GM12878 (cell line): ENCODE data around the gene CCDC127. TPM values are rescaled to one million over a fixed set of nuclear protein-coding genes. Genes with fewer than 3 reads are reported as not detected.
"Not testable (repeated sequence)": the region's sequence is repeated elsewhere in the genome, so short reads cannot be mapped to it uniquely, and the experiment has no call there.

Source experiments
- ATAC-seq: fragments of 200-7000 bp; cut with Tn5 transposase; 3 replicates; pipeline ENCODE4 v1.9.1; 2020; ENCODE audit warnings: mild to moderate bottlenecking, moderate library complexity
- Bru-seq: library from RNA; stranded (reverse); fragments of 400-500 nt; gene quantifications from one replicate; lab custom pipeline; 2021; lab: Mats Ljungman, UMichigan
- BruChase-seq, 2 experiments: library from RNA; stranded (reverse); fragments of 400-500 nt; gene quantifications; one replicate each; lab custom pipeline; 2021; lab: Mats Ljungman, UMichigan
- BruUV-seq: library from RNA; stranded (reverse); fragments of 400-500 nt; replicated peaks from 2 replicates; lab custom pipeline; 2021; lab: Mats Ljungman, UMichigan
- CTCF ChIA-PET: fragments of 300-600 bp; sonication (Branson Sonifier 250); formaldehyde crosslinking; extraction: SDS; loops from one replicate; lab custom pipeline; 2021; ENCODE audit warnings: inconsistent platforms; lab: Yijun Ruan, JAX
- POLR2A ChIA-PET: fragments of 350-600 bp; formaldehyde crosslinking; extraction: SDS; loops from one replicate; lab custom pipeline; 2021; ENCODE audit warnings: inconsistent platforms; lab: Charles Lee
- RAD21 ChIA-PET: fragments of 300-600 bp; sonication (Branson Sonifier 250); formaldehyde crosslinking; loops from one replicate; lab custom pipeline; 2023; ENCODE audit warnings: antibody characterized with exemption; ENCODE audit not compliant: unreplicated experiment; lab: Charles Lee
- SMC1A ChIA-PET: fragments of 300-600 bp; sonication (Branson Sonifier 250); formaldehyde crosslinking; loops from one replicate; lab custom pipeline; 2023; ENCODE audit not compliant: unreplicated experiment, uncharacterized antibody; lab: Charles Lee
- DNase-seq: peaks from one replicate; pipeline ENCODE4 v3.0.0-alpha.2; 2011; ENCODE audit warnings: low read depth, low spot score
- FAIRE-seq: peaks from 3 replicates; lab custom pipeline; 2011; peaks lifted over from hg19 to GRCh38; lab: Jason Lieb, UNC
- H2AFZ ChIP-seq: 2 replicates; pipeline ENCODE4 v1.6.0; 2011; ENCODE audit warnings: low read depth, low read length, control low read depth; ENCODE audit not compliant: control insufficient read depth
- H3K27ac ChIP-seq: 2 replicates; pipeline ENCODE4 v1.5.1; 2011; ENCODE audit warnings: control low read depth; ENCODE audit not compliant: control insufficient read depth, insufficient read depth
- H3K27me3 ChIP-seq, 2 experiments: replicated peaks in 1 of 2; 2 replicates each; pipeline versions ENCODE4 v1.6.0 to v1.6.1; 2011; ENCODE audit warnings: low read length in 1 of 2; ENCODE audit not compliant: control insufficient read depth in 2 of 2, insufficient read depth in 2 of 2
- H3K36me3 ChIP-seq, 2 experiments: 2 replicates each; pipeline ENCODE4 v1.5.1; 2011; ENCODE audit warnings: low read length in 1 of 2; ENCODE audit not compliant: control insufficient read depth in 2 of 2, insufficient read depth in 2 of 2
- H3K4me1 ChIP-seq: 2 replicates; pipeline ENCODE4 v1.6.1; 2011; ENCODE audit warnings: mild to moderate bottlenecking, low read length, moderate library complexity, mixed read lengths; ENCODE audit not compliant: control insufficient read depth, insufficient read depth
- H3K4me2 ChIP-seq: 2 replicates; pipeline ENCODE4 v1.6.0; 2011; ENCODE audit warnings: control low read depth; ENCODE audit not compliant: control insufficient read depth, insufficient read depth
- H3K4me3 ChIP-seq: fragments of 200-600 bp; sonication (generic); 2 replicates; pipeline ENCODE4 v1.5.1; 2016
- H3K79me2 ChIP-seq: 2 replicates; pipeline ENCODE4 v1.6.0; 2011; ENCODE audit warnings: low read length; ENCODE audit not compliant: control insufficient read depth, insufficient read depth
- H3K9ac ChIP-seq: 2 replicates; pipeline ENCODE4 v1.8.0; 2011; ENCODE audit warnings: low read length, control low read depth, mixed read lengths; ENCODE audit not compliant: control insufficient read depth, insufficient read depth
- H3K9me3 ChIP-seq: replicated peaks from 3 replicates; pipeline ENCODE4 v1.5.1; 2011; ENCODE audit warnings: mild to moderate bottlenecking, low read length; ENCODE audit not compliant: control insufficient read depth, insufficient read depth
- H4K20me1 ChIP-seq: 2 replicates; pipeline ENCODE4 v1.6.0; 2011; ENCODE audit not compliant: control insufficient read depth, insufficient read depth
- BHLHE40 ChIP-seq, 2 experiments: fragments of 450-650 bp in 1 of 2; IDR thresholded peaks; 2 replicates each; pipeline ENCODE4 v1.6.1; 2011 to 2017; ENCODE audit warnings: low read depth in 2 of 2, borderline replicate concordance in 1 of 2, improper control_type of control experiment in 1 of 2, low read length in 1 of 2, mild to moderate bottlenecking in 1 of 2
- CHD2 ChIP-seq: IDR thresholded peaks from 2 replicates; pipeline ENCODE4 v1.6.1; 2011; ENCODE audit warnings: low read depth, low read length, improper control_type of control experiment, borderline replicate concordance
- EGR1 ChIP-seq, 2 experiments: IDR thresholded peaks; 1 replicate in 1 of 2; 2 replicates in 1 of 2; pipeline ENCODE4 v1.6.1; 2011 to 2012; ENCODE audit warnings: low read depth in 2 of 2, low read length in 2 of 2, borderline replicate concordance in 1 of 2, mild to moderate bottlenecking in 1 of 2, moderate library complexity in 1 of 2
- NBN ChIP-seq: fragments of 450-650 bp; IDR thresholded peaks from 2 replicates; pipeline ENCODE4 v1.6.1; 2016
- NKRF ChIP-seq: fragments of 450-650 bp; conservative IDR thresholded peaks from 2 replicates; pipeline ENCODE4 v1.6.1; 2017; ENCODE audit warnings: mild to moderate bottlenecking, moderate library complexity
- NR2C1 ChIP-seq: fragments of 450-650 bp; IDR thresholded peaks from 2 replicates; pipeline ENCODE4 v1.6.1; 2017; ENCODE audit warnings: antibody characterized with exemption, mild to moderate bottlenecking, moderate library complexity
- RB1 ChIP-seq: fragments of 450-650 bp; formaldehyde crosslinking; IDR thresholded peaks from 2 replicates; pipeline ENCODE4 v1.6.1; 2017; ENCODE audit warnings: mild to moderate bottlenecking, borderline replicate concordance
- SMAD5 ChIP-seq: IDR thresholded peaks from 2 replicates; pipeline ENCODE4 v1.6.1; 2016; ENCODE audit warnings: antibody characterized with exemption, low read depth
- SMARCA5 ChIP-seq: fragments of 450-650 bp; IDR thresholded peaks from 2 replicates; pipeline ENCODE4 v1.6.1; 2017; ENCODE audit warnings: mild to moderate bottlenecking
- TAF1 ChIP-seq: IDR thresholded peaks from 2 replicates; pipeline ENCODE4 v1.6.1; 2011; ENCODE audit warnings: mild to moderate bottlenecking, low read depth, low read length, borderline replicate concordance
- YY1 ChIP-seq: IDR thresholded peaks from 2 replicates; pipeline ENCODE4 v1.6.1; 2011; ENCODE audit warnings: low read depth, mild to moderate bottlenecking, low read length
- ZNF207 ChIP-seq: fragments of 450-650 bp; IDR thresholded peaks from 2 replicates; pipeline ENCODE4 v1.6.1; 2014; ENCODE audit warnings: antibody characterized with exemption, mild to moderate bottlenecking, borderline replicate concordance
- WGBS: methylation state at CpG from one replicate; pipeline ENCODE4 v1.1.6; 2016; ENCODE audit warnings: low lambda C conversion rate; ENCODE audit not compliant: insufficient replicate concordance, insufficient coverage; ENCODE audit errors: missing lambda C conversion rate; 5-methylcytosine and 5-hydroxymethylcytosine counted together
- in situ Hi-C: fragments of 300-500 bp; cut with MboI; formaldehyde crosslinking; loops from 9 replicates; pipeline ENCODE4 v1.14.3; 2018; ENCODE audit warnings: mixed read lengths
- intact Hi-C: fragments of 100-400 bp; cut with micrococcal nuclease; formaldehyde crosslinking; loops from one replicate; pipeline ENCODE4 v1.14.2; 2022; ENCODE audit not compliant: unreplicated experiment
- long read RNA-seq, 2 experiments: library from polyadenylated mRNA; unstranded; transcript quantifications; one replicate each; pipeline ENCODE4 v2.0.0, GENCODE V29; 2019 to 2020
- polyA minus RNA-seq, 3 experiments: library from RNA; depleted of rRNA, polyadenylated mRNA; stranded (reverse); fragments of >200 nt; gene quantifications; 2 replicates each; pipeline ENCODE4 v1.2.3, GENCODE V29; 2011
- polyA plus RNA-seq, 11 experiments: library from polyadenylated mRNA; depleted of rRNA in 4 of 11; unstranded in 6 of 11; stranded (reverse) in 5 of 11; fragments of >200 nt; fragmentation: Nextera tagmentation in 4 of 11; fragmentation: Illumina TruSeq in 1 of 11; extraction: Ambion mirVana in 4 of 11; extraction: Trizol in 1 of 11; gene quantifications; 1 replicate in 1 of 11; 2 replicates in 10 of 11; pipeline versions ENCODE4 v1.2.1 to v1.2.3, GENCODE V29; 2011 to 2016; ENCODE audit warnings: inconsistent platforms in 2 of 11, missing spikeins in 2 of 11, low read depth in 1 of 11
- total RNA-seq, 4 experiments: library from RNA; depleted of rRNA in 3 of 4; stranded (reverse); fragments of >200 nt in 3 of 4; fragmentation: Illumina TruSeq in 1 of 4; extraction: Trizol in 1 of 4; gene quantifications; 2 replicates each; pipeline versions ENCODE4 v1.2.1 to v1.2.3, GENCODE V29; 2013 to 2021

The CCDC127 gene, protein sequence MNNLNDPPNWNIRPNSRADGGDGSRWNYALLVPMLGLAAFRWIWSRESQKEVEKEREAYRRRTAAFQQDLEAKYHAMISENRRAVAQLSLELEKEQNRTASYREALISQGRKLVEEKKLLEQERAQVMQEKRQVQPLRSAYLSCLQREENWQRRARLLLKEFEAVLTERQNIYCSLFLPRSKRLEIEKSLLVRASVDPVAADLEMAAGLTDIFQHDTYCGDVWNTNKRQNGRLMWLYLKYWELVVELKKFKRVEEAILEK
- total RNA-seq (2013; cell fraction: nucleolus; rRNA removed), result 7.6 and 9.0 TPM in 2 replicates
- total RNA-seq (2014; rRNA removed) (2.3 and 3.4 TPM in 2 replicates), total RNA-seq (2014; rRNA removed; fragmentation: Illumina TruSeq; extraction: Trizol) (1.9 and 2.1 TPM in 2 replicates), total RNA-seq (2021) (2.9 and 4.1 TPM in 2 replicates), polyA plus RNA-seq (2011; rRNA removed) (2.1 and 2.2 TPM in 2 replicates), polyA plus RNA-seq (2014; fragmentation: Illumina TruSeq; extraction: Trizol) (1.4 and 1.9 TPM in 2 replicates), polyA plus RNA-seq (2014; fragmentation: Nextera tagmentation; extraction: Ambion mirVana) (1 to 10 TPM; 2.8 to 3.8 TPM), polyA plus RNA-seq (2014; rRNA removed) (2.2 and 3.7 TPM in 2 replicates), polyA plus RNA-seq (2016; fragmentation: Nextera tagmentation; extraction: Ambion mirVana) (1 to 10 TPM; 6.5 to 6.9 TPM), polyA minus RNA-seq (2011; rRNA and poly(A)+ RNA removed) (2.3 and 2.4 TPM in 2 replicates), Bru-seq, nascent RNA (percentile 66 among the genes with signal in this experiment), BruChase-seq, experiment 1, labeled RNA remaining after a 6-hour chase (percentile 63 among the genes with signal in this experiment), BruChase-seq, experiment 2, labeled RNA remaining after a 2-hour chase (percentile 74 among the genes with signal in this experiment)
- 1.2 TPM for polyA plus RNA-seq (2011; ENCODE audit: low read depth)
- polyA plus RNA-seq (2011; cell fraction: cytosol; rRNA removed), result 2.0 TPM in 2 replicates
- polyA plus RNA-seq (2011; cell fraction: nucleus; rRNA removed), result 2.6 and 2.9 TPM in 2 replicates
- polyA plus RNA-seq (2012), result 2.5 and 3.4 TPM in 2 replicates
- polyA minus RNA-seq (2011; cell fraction: cytosol; rRNA and poly(A)+ RNA removed), result 0.94 and 1.2 TPM in 2 replicates
- 4.2 and 8.7 TPM in 2 replicates for polyA minus RNA-seq (2011; cell fraction: nucleus; rRNA and poly(A)+ RNA removed)
- long read RNA-seq, experiment 1, full-length matches to known transcripts, result 7 of 7 reads
- long read RNA-seq, experiment 1, partial matches to known transcripts, result 0 of 7 reads
- long read RNA-seq, experiment 1, other reads (novel, unspliced or antisense), result 0 of 7 reads
- long read RNA-seq, experiment 2, full-length matches to known transcripts, result 72 of 77 reads
- long read RNA-seq, experiment 2, partial matches to known transcripts, result 0 of 77 reads
- long read RNA-seq, experiment 2, other reads (novel, unspliced or antisense), result 5 of 77 reads

- peak within 1 kb of the TSS; percentile 69 for H3K27ac ChIP-seq
- in situ Hi-C loops, H4K20me1 ChIP-seq, BruUV-seq, H3K27me3 ChIP-seq, H3K36me3 ChIP-seq, FAIRE-seq, H3K9me3 ChIP-seq, H3K4me1 ChIP-seq: not testable (repeated sequence)
- peaks cover 53% of the 10 kb centered on the region for H3K79me2 ChIP-seq
- intact Hi-C loops, result loop anchor here (2.0 kb wide), 1 partner anchor 53 kb away; the partner anchor contains the start of gene PDCD6
- peak within 1 kb of the TSS; percentile 92 for H2AFZ ChIP-seq
- peak within 1 kb of the TSS; percentile 98 for H3K4me3 ChIP-seq
- CTCF ChIA-PET, result interaction anchor here (2.8 kb wide), 1 partner anchor 30 kb away, joined by 13 read pairs; no protein-coding TSS in a partner anchor
- ATAC-seq (peak; percentile 84), DNase-seq (peak; percentile 86)
- peak within 1 kb of the TSS; percentile 66 for H3K4me2 ChIP-seq
- RAD21 ChIA-PET, result interaction anchor here (2.4 kb wide), 1 partner anchor 151 kb away, joined by 7 read pairs; no protein-coding TSS in a partner anchor
- SMC1A ChIA-PET, result interaction anchor here (0.9 to 2.7 kb wide), 3 partner anchors 12 to 53 kb away, joined by 3 to 9 read pairs (median 5); partner anchors contain the start of gene PDCD6
- WGBS, result 3% methylated on average over 69 of the region's 75 CpGs
- POLR2A ChIA-PET, result interaction anchor here (0.8 to 3.4 kb wide), 3 partner anchors 18 to 53 kb away, joined by 3 to 21 read pairs (median 4); partner anchors contain the start of gene PDCD6
- peak within 1 kb of the TSS; percentile 86 for H3K9ac ChIP-seq
- TF ChIP-seq ZNF207 (peak; percentile 65; the same call in 1 of the 2 replicates), TAF1 (peak; percentile 59; the same call in 1 of the 2 replicates), NR2C1 (peak; percentile 47), SMAD5 (peak; percentile 36; the same call in 1 of the 2 replicates), YY1 (peak; percentile 41; the same call in 1 of the 2 replicates), NBN (peak; percentile 41; the same call in 1 of the 2 replicates), SMARCA5 (peak; percentile 59; the same call in 1 of the 2 replicates), CHD2 (peak; percentile 64), BHLHE40 (IDR thresholded peaks at IDR 0.05; ENCODE audit: borderline replicate concordance in 1 of 2, low read depth in 2 of 2, low read length in 1 of 2) (peak in 1 of 2 experiments; percentile 38; a peak in 2 of 4 replicates), NKRF (peak; percentile 9; the same call in 1 of the 2 replicates), RB1 (peak; percentile 62; the same call in 1 of the 2 replicates), EGR1 (IDR thresholded peaks at IDR 0.05; ENCODE audit: borderline replicate concordance in 1 of 2, low read depth in 2 of 2, low read length in 2 of 2) (peak in 1 of 2 experiments; percentile 61; a peak in 2 of 3 replicates)
Observed at GRCh38 chr5:217494-218456, at the start of gene CCDC127, which contains the start of gene SDHA. Gene CCDC127 (minus strand): TSS chr5:218153. CDS start chr5:216849, 1,304 bp downstream. Gene SDHA (plus strand): TSS chr5:218320. CDS start chr5:218356, 36 bp downstream.
